ENCODE measurements around the gene PADI1.

PADI1 gene

GRCh38 chr1:17165823-17166222 is 39.1 kb upstream of the PADI1 start:
- no peak for TF ChIP-seq EZH2phosphoT487 (conservative IDR thresholded peaks at IDR 0.05; ENCODE audit: low read length)
- H3K4me2 ChIP-seq (ENCODE audit: low read depth, low read length, poor library complexity, severe bottlenecking): no peak overlapping the region
- no peak overlapping the region for H3K4me3 ChIP-seq (ENCODE audit: insufficient read depth, low read length, poor library complexity, severe bottlenecking)
- no peak overlapping the region for H2AFZ ChIP-seq (ENCODE audit: low read depth, low read length, severe bottlenecking)
- H3K79me2 ChIP-seq (ENCODE audit: insufficient read depth, low read length): no peaks in the 10 kb centered on the region
- no peaks in the 10 kb centered on the region for H3K9me3 ChIP-seq (ENCODE audit: insufficient read depth, low read length)
- no peaks in the 10 kb centered on the region for H3F3A ChIP-seq (ENCODE audit: insufficient read depth)
- no peaks in the 10 kb centered on the region for H3K36me3 ChIP-seq (ENCODE audit: low read length)
- H3K27me3 ChIP-seq (ENCODE audit: low read length): no peaks in the 10 kb centered on the region
- H3K9me2 ChIP-seq (replicated peaks; ENCODE audit: insufficient read depth, low read length): no peaks in the 10 kb centered on the region
- H3K9ac ChIP-seq (ENCODE audit: low read length): no peak overlapping the region
- H4K20me1 ChIP-seq (ENCODE audit: low read depth, low read length): no peaks in the 10 kb centered on the region
- no peak overlapping the region for H3K27ac ChIP-seq (ENCODE audit: low read depth, low read length)

- H3K9me2 ChIP-seq (replicated peaks; ENCODE audit: insufficient read depth, low read length): no peaks in the 10 kb centered on the region
- no peaks in the 10 kb centered on the region for H3K9me3 ChIP-seq (ENCODE audit: insufficient read depth, low read length)
- H3K27me3 ChIP-seq (ENCODE audit: low read length): no peaks in the 10 kb centered on the region
- H3K36me3 ChIP-seq (ENCODE audit: low read length): no peaks in the 10 kb centered on the region
- TF ChIP-seq CTCF (IDR thresholded peaks at IDR 0.05; ENCODE audit: insufficient read depth, low read length, poor library complexity, severe bottlenecking): no peak
- TF ChIP-seq EZH2phosphoT487 (conservative IDR thresholded peaks at IDR 0.05; ENCODE audit: low read length): no peak
- no peak overlapping the region for H3K27ac ChIP-seq (ENCODE audit: low read depth, low read length)
- H3K9ac ChIP-seq (ENCODE audit: low read length): no peak overlapping the region
- H3K4me2 ChIP-seq (ENCODE audit: low read depth, low read length, poor library complexity, severe bottlenecking): no peak overlapping the region
- no peaks in the 10 kb centered on the region for H3F3A ChIP-seq (ENCODE audit: insufficient read depth)
- H4K20me1 ChIP-seq (ENCODE audit: low read depth, low read length): no peaks in the 10 kb centered on the region
- no peaks in the 10 kb centered on the region for H3K79me2 ChIP-seq (ENCODE audit: insufficient read depth, low read length)
- H2AFZ ChIP-seq (ENCODE audit: low read depth, low read length, severe bottlenecking): no peak overlapping the region
- no peak overlapping the region for H3K4me3 ChIP-seq (ENCODE audit: insufficient read depth, low read length, poor library complexity, severe bottlenecking)
These were observed 37.7 kb upstream of the PADI1 start for GRCh38 chr1:17167041-17167785.

- no peaks in the 10 kb centered on the region for H3K9me2 ChIP-seq (replicated peaks; ENCODE audit: insufficient read depth, low read length)
- no peak overlapping the region for H3K9ac ChIP-seq (ENCODE audit: low read length)
- H2AFZ ChIP-seq (ENCODE audit: low read depth, low read length, severe bottlenecking): no peak overlapping the region
- no peak overlapping the region for H3K4me2 ChIP-seq (ENCODE audit: low read depth, low read length, poor library complexity, severe bottlenecking)
- H3K36me3 ChIP-seq (ENCODE audit: low read length): no peaks in the 10 kb centered on the region
- no peak overlapping the region for H3K4me3 ChIP-seq (ENCODE audit: insufficient read depth, low read length, poor library complexity, severe bottlenecking)
- no peaks in the 10 kb centered on the region for H3K27me3 ChIP-seq (ENCODE audit: low read length)
- no peaks in the 10 kb centered on the region for H3F3A ChIP-seq (ENCODE audit: insufficient read depth)
- no peaks in the 10 kb centered on the region for H4K20me1 ChIP-seq (ENCODE audit: low read depth, low read length)
- no peaks in the 10 kb centered on the region for H3K9me3 ChIP-seq (ENCODE audit: insufficient read depth, low read length)
- no peaks in the 10 kb centered on the region for H3K79me2 ChIP-seq (ENCODE audit: insufficient read depth, low read length)
- TF ChIP-seq EZH2phosphoT487 (conservative IDR thresholded peaks at IDR 0.05; ENCODE audit: low read length) (no peak), CTCF (IDR thresholded peaks at IDR 0.05; ENCODE audit: insufficient read depth, low read length, poor library complexity, severe bottlenecking) (no peak)
- no peak overlapping the region for H3K27ac ChIP-seq (ENCODE audit: low read depth, low read length)
These were observed 37.2 kb upstream of the PADI1 start for GRCh38 chr1:17167786-17168090.

GRCh38 chr1:17168091-17168876 is 36.6 kb upstream of the PADI1 start:
- Histone ChIP-seq H3K27ac (ENCODE audit: low read depth, low read length) (no peak overlapping the region), H2AFZ (ENCODE audit: low read depth, low read length, severe bottlenecking) (no peak overlapping the region), H3K9me3 (ENCODE audit: insufficient read depth, low read length) (no peaks in the 10 kb centered on the region)

More at GRCh38 chr1:17168091-17168876, 36.6 kb upstream of the PADI1 start:
- H3K36me3 ChIP-seq (ENCODE audit: low read length): no peaks in the 10 kb centered on the region
- no peaks in the 10 kb centered on the region for H3K9me2 ChIP-seq (replicated peaks; ENCODE audit: insufficient read depth, low read length)
- no peak overlapping the region for H3K9ac ChIP-seq (ENCODE audit: low read length)
- H3K4me2 ChIP-seq (ENCODE audit: low read depth, low read length, poor library complexity, severe bottlenecking): no peak overlapping the region
- no peaks in the 10 kb centered on the region for H4K20me1 ChIP-seq (ENCODE audit: low read depth, low read length)
- H3F3A ChIP-seq (ENCODE audit: insufficient read depth): no peaks in the 10 kb centered on the region
- H3K79me2 ChIP-seq (ENCODE audit: insufficient read depth, low read length): no peaks in the 10 kb centered on the region
- TF ChIP-seq CTCF (IDR thresholded peaks at IDR 0.05; ENCODE audit: insufficient read depth, low read length, poor library complexity, severe bottlenecking) (no peak), EZH2phosphoT487 (conservative IDR thresholded peaks at IDR 0.05; ENCODE audit: low read length) (no peak)
- H3K27me3 ChIP-seq (ENCODE audit: low read length): no peaks in the 10 kb centered on the region
- H3K4me3 ChIP-seq (ENCODE audit: insufficient read depth, low read length, poor library complexity, severe bottlenecking): no peak overlapping the region

All from SU-DHL-6 (cell line).